NB4 (cell line): ENCODE measurements around the gene GABRR2.

ENCODE experiments used
- CTCF ChIP-seq: IDR thresholded peaks from one replicate; pipeline ENCODE4 v1.5.1; 2012; ENCODE audit warnings: low read depth, low read length
- POLR2A ChIP-seq: IDR thresholded peaks from 2 replicates; pipeline ENCODE4 v1.6.1; 2011; ENCODE audit warnings: mild to moderate bottlenecking; ENCODE audit not compliant: insufficient read length; ENCODE audit errors: extremely low read depth

GRCh38 chr6:89330910-89331309 is 15.8 kb upstream of the GABRR2 start:
- TF ChIP-seq CTCF (no peak), POLR2A (no peak)
